NCI-H1105 treated with DMSO at 0.1 percent for 48 hours (cell line): Measurements from ENCODE around the gene C2CD2.

ENCODE experiments used
- DNase-seq: peaks from one replicate; lab custom pipeline; 2025; lab: John Stamatoyannopoulos, UW

C2CD2 gene

DNA sequence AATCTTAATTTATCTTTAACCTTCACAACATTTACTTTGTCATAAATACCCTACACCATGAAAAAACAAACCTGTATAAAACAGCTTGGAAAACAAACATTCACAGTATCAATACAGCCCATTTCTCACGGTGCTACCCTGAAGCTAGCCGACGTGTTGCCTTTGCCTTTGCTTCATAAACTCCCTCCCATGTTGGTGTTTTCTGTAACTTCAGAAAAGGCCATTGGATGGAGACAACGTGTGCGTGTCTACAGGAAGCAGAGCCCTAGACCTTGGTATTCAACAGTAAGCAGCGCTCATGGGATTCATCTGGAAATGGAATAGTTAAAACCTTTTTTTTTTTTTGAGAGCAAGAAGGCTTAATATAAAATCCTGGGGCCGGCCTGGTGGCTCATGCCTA lies 67.5 kb downstream of the C2CD2 start:
- DNase-seq = no peak

DNA sequence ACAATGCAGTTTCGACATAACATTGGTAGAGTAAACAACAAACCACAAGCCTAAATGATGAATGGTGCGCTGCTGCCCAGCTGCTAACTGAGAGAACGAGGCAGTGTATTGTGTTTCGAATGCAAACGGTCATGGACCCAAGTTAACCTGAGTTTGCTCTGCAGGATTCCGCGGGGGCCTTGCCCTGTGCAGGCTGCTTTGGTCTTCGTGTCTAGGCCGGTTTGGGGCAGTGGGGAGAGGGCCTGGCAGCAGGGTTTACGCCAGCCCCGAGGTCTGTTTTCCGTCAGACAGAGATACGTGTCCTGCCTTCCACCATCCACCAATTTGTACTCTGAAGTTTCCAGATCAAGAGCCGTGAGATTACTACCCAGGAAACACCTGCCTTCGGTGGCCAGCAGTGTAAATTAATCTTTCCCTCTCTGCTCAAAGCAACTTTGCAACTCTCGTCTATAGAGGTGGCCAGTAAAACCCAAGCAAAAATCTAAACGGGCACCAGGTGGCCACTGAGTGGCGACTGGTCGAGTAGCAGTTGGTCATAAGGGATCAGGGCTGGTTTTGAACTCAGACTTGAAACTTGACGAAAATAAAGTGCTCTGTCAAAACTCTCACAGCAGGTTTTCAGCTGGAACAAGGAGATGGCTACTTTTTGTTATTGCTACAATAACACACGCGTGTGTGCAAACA lies 68.3 kb downstream of the C2CD2 start:
- DNase-seq = no peak

DNA sequence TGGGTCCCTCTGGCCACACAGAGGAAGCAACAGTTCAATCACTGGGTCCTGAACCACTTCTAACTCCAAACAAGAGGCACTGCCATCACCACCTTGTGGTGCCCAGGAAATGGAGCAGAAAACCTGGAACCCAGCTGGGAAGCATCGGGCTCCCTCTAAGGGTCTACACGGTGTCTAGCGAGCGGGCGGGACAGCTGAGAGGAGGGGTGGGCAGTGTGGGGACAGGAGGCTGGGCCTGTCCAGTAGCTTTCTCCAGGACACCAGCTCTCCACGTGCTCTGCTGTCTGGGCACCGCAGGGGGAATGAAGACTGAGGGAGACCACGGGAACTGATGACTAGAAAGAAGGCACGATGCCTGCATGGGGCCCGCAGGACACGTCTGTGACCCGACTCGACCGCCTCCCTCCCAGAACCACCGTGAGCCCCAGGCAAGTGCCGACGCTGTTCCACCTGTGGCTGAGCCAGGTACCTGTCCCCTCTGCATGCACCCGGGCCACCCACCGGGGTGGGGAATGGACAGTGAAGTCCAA lies 69.3 kb downstream of the C2CD2 start:
- no peak for DNase-seq

DNA sequence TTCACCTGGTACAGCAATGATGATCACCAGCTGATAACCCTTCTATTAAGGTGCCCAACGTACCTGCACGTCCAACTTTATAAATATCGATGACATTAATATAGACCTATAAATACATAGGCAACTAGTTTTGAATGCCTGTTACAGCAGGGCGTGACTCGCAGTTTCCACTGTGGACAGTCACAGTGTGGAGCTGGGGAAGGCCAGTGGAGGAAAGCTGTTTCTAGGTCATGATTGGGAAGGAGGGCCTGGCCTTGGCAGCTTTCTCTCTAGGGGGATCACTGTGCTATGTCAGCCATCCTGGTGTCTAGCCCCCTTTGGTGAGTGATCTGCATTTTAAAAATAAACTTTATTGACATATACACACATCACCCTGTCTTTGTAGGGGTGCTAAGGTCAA lies 70.2 kb downstream of the C2CD2 start:
- no peak for DNase-seq

DNA sequence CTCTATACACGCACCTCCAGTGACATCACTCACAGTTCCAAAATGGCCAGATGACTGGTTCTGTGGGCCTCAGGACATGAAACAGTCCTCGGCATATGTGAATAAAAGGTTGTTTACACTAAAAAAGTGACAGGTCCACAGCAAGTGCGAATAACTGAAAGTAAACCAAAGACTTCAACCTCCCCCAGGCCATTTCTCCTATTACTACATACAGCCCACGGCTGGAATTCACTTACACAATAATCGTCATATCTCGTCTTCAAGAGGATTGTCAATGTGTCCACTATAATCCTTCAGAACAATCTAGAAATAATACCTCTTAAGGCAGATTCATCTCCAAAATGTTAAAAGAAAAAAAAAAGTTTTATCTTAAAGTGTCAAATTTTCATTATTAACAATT lies 72.8 kb downstream of the C2CD2 start:
- DNase-seq = no peak

DNA sequence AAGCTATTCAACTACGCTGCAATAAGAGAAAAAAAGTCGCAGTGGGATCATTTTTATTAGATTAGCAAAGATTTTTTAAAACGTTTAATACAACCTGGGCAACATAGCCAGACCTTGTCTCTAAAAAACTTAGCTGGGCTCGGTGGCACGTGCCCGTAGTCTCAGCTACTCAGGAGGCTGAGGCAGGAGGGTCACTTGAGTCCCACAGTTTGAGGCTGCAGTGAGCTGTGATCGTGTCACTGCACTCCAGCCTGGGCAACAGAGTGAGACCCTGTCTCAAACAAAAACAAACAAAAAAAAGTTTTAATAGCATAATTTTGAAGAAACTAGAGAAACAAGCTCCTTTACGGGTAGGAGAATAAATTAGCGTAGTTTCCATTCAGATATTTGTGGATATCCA lies 73.7 kb downstream of the C2CD2 start:
- DNase-seq = no peak

DNA sequence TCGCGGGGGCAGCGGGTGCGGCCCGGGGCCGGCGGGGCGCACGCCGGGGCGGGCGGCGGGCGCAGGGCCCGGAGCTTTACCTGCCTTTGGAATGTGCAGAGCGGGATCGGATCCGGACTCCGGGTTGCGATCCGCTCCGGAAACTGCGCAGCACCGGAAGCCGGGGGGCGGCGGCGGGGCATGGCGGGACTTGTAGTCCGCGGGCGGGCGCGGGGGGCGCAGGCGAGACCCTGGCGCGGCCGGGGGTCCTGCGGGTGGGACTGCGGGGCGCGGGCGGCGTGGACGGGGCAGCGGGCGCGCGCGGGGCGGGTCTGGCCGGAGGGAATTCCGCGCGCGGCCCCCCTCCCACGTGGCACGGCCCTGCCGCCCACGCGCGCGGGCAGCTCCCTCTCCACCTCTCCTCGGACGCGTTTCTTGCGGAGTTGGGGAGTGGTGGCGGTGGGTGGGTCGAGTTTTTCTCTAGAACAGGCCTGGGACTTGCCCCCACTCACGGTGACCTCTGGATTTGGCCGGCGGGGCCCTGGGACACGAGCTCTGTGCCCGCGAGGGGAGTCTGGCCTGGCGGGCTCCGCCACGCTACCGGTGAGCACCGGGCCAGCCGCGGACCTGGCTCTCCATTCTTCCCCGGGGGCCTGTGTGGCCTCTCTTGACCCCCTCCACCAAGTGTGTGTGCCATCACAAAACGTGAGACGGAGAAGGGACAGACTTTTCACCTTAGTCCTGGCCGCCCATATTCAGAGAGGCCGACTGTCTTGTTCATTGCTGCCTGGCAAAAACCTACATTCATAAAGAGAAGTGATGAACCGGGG lies 74.4 kb downstream of the C2CD2 start, which contains the start of gene PRDM15:
Gene PRDM15 (minus strand): TSS at position 155 of the 809 bp plus-strand sequence. CDS start 18,981 bp downstream, outside the sequence.
- peak; percentile 75 for DNase-seq

DNA sequence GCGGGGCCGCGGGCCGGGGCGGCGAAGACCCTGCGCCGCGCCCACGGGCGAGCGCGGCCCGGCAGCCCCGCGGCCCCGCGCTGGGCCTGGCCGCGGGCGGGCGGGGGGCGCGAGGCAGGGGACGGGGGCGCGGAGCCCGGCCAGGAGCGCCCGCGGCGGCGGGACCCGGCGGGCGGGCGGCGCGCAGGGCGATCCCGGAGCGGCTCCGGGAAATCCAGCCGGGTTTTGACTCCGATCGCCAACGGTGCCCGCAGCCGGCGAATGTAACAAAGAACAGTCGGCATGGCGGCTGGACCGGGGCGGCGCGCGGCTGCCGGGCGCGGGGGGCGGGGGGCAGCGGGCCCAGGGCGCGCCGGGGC lies 75.0 kb downstream of the C2CD2 start:
- DNase-seq = peak; percentile 75

DNA sequence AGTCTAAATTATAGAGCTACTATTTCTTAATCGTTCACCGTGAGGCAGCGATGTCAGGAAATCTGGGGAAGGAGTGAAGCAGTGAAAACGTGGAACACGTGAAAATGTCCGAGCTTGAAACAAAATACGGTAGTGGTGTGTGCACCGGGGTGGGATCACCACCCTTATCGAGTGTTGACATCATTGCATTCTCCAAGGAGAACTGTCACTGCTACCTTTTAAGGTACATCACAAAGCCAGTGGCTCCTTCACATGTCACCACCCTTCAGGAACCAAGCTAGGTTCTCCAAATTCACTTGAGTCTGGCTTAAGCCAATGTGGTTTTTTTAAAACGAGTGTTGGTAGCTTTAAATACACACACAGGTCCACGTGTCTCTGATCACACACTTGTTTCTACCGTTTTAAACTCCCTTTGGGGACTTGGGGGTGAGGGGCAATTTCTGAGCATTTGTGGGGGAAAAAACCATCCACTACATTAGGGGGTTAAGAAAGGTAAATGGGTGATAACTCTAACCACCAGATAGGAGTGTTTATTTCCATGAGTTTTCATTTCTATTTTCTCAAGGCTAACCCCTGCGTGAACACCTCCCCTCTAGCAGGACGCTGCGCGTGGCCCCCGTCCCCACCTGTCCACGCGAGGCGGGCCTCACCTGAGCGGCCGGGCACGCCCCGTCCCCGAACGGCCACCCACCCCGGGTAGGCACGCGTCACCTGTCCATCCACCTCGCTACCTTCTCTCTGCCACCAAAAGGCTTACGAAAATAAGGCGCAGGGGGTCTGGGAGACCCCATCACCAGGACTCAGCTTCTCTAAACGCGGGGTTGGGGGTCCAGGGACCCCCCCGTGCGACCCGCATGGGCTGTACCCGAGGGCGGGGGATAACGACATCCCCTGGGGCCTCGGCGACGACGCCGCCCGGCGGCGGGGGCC lies 75.7 kb downstream of the C2CD2 start:
- peak; percentile 28 for DNase-seq

DNA sequence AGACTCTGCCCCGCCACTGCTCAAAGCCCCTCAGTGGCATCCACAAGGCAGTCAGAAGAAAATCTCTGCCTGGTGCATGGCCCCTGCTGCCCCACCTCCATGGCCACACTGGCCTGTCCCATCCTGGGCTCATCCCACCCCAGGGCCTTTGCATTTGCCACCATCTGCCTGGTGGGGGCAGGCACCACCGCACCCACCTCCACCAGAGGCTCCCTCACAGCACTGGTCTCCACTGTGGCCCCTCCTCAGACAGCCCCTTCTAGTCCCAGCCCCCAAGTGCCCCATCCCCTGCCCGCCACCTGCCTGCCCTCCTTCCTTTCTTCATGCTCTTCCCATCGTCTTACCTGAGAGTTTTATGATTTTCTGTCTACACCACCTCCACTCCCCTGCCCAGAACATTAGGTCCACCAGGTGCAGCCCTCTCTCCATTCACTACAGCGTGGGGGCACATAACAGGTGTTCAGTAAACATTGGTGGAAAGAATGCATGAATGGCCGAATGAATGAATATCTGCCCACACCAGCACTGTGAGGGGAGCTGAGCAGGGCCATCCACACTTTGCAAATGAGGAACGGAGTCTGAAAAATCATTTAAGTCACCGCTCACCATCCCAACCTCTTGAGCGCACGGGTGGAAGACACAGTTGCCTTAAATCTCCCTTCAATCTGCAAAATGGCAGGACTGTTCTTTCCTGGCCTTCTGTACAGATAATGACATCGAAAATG lies 76.7 kb downstream of the C2CD2 start:
- no peak for DNase-seq

DNA sequence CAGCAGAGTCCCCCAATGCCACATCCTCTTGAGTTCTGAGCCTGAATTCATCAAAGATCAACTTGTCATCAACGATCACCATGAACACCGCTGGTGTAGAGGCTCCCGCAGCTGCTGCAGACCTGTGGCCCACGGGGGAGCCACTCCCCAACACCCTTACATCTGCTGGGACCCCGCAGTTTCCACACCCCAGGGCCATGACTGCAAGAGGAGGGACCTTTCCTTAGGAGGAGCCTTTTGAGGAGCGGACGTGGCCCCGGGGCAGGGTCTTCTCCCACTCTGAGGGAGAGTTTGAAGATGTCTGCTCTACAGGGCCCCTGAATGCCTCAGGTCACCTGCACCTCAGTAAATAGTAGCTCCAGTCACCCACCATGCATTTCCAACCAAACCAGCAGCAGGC lies 77.4 kb downstream of the C2CD2 start:
- DNase-seq = no peak

DNA sequence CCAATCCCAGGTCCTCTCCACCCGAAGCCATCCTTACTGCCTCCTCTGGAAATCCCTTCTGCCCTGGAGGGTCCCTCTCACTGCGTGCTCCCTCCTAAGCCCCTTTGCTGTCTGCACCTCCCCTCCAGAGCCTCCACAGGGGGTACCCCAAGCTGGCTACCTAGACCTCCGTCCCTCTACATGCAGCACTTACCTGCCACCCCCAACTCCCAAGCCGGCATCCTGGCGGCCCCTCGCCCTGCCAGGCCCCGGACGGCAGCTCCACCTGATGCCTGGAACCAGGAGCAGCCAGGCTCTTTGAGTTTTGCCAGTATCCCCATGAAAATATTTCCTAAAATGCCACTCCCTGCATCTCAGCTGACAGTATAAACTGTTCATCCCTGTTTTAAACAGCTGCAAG lies 78.7 kb downstream of the C2CD2 start:
- DNase-seq = no peak

DNA sequence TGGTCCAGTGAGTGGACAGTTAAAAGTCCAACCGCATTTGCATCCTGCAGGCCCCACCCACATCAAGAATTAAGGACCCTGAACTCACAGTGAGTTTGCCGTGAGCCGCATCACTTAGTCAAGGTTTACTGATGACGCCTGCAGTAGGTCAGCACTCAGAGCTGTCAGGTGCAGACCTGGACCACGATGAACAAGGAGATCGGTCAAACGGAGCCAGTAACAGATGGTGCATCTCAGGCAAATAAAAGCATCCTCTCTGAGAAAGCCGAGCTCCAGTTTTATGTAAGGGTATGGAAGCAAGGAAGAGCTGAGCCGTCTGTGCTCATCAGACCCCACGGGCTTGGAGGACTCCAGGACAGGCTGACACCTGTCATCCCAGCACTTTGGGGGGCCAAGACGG lies 79.2 kb downstream of the C2CD2 start:
- DNase-seq = no peak

DNA sequence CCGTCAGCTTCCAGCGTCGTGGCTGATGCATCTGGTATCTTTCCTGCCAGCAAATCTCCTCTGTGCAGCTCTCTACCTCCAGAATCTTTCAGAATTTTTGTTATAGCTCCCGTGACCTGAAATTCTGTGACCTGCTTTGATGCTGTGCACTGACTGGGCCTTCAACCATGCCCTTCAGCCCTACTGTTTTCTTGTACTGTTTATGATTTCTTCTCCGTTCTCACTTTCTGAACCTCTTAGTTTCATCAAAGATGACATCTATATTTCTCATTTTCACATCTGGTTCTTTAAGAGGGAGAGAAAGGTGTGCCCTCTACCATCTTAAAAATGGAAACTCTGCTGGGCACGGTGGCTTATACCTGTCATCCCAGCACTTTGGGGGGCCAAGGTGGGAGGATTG lies 80.4 kb downstream of the C2CD2 start:
- no peak for DNase-seq

DNA sequence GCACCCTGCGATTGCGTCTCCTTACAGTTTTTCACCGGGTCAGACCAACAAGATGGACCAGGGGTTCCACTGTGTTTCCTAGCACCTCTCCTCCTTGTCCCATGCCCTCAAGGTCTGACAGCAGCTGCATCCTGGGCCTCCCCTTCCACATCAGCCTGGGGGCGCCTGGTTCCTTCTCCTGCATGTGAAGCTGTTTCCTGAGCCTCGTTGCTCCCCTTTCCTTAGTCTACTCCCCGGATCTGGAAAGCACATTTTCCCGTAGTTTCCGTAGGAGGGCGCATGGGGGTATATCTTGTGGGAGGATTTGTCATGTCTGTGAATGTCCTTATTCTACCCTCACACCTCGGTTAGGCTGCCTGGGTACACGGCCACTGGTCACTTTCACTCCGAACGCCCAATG lies 80.8 kb downstream of the C2CD2 start:
- no peak for DNase-seq

DNA sequence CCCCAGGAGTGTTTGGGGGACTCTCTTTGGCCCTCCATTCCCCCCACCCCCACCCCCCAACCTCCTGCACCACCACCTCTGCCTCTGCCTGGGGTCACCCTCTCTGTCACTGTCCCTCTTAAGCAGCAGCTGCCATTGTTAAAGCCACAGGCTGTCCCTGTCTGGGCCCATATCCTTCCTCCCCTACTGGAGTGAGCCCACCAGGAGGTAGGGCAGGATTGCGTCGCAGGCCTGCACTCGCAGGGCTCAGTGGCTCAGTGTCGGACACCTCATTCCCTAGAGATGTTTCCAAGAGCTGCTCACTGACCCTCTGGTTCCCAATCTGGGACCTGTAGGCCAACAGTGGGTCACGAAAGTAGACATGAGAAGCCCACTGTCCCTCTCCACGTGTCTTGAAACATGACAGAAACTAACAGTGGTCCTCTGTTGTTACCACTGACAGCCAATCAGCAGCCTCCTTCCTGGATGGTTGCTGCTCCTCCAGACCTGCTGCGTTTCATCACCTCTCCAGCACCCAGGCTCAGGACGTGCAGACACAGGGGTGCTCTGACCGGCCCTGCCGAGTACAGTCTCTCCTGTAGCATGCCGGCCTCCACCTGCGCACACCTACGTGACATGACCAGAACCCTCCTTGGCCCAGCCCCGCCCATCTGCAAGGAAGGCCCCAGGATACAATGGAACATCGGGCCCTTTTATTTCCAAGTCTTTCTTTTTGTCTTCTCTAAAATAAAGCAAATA lies 82.4 kb downstream of the C2CD2 start:
- DNase-seq = no peak

DNA sequence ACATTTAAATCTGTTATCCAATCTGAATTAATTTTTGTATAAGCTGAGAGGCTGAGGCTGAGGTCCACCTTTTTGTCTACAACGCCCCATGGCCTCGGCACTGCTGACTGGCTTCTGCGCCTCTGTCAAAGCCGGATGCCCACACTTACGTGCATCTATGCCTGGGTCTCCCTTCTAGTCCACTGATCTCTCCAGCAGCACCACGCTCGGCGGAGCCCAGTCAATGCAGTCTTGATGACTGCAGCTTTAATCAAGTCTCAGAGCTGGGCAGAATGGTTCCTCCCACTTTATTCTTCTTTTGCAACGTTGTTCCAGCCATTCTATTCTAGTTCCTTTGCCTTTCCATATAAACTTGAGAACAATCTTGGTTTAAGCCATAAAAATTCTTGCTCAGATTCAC lies 84.0 kb downstream of the C2CD2 start:
- DNase-seq = no peak

DNA sequence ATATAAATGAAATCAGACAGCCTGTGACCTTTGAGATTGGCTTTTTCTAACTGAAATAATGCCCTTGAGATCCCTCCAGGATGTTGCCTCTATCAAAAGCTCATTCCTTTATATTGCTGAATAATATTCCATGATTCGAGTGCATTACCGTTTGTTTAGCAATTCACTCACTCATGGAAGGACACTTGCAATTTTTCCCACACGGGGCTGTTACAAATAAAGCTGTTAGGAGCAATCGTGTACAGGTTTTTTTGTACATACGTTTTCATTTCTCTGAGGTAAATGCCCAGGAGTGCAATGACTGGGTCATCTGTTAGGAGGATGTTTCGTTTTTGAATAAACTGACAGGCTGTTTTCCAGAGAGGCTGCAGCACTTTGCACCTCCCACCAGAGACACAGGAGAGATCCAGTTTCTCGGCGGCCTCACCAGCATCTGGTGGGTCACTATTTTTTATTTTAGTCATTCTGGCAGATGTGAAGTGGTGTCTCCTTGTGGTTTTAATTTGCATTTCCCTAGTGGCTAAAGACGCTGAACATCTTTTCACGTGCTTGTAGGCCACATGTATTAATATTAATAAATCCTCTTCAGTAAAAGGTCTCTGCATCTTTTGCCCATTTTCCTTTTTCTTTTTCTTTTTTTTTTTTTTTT lies 85.6 kb downstream of the C2CD2 start:
- DNase-seq = no peak

DNA sequence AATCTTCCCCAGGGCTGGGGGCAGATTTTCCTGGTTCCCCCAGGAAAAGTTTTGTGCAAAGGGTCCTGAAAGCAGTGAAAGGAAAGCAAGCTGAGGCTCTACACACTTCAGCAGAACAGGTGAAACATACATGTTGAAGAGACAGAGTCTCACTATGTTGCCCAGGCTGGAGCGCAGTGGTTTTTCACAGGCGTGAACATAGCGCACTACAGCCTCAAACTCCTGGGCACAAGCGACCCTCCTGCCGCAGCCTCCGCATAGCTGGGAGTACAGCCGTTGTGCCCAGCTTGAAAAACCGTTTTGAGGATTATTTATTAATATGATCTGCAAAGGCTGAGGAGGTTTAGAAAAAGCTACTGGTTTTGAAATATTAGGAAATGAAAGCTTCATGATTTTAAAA lies 86.5 kb downstream of the C2CD2 start:
- no peak for DNase-seq

DNA sequence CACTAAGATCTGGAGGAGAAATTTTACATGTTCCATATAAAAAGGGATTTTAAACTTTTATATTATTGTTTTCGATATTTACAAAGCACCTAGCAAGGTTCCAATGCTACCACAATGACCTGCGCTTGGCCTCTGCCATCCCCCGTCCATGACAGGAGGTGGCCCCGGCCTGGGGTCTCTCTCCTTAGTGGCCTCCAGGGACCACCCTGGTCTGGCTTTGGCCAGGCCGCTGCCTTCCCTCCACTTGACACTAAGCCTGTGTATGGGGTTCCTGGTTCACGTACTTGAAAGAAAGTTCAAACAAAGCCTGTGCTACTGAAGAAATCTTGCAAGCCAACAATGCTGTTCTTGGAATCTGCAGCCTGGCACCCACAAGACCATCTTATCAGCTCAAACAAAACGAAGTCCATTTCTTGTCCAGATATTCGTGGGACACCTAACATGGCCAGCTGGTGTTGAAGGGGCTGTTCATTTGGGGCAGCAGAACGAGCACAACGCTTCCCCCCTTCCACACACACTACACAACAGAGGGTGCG lies 87.5 kb downstream of the C2CD2 start:
- no peak for DNase-seq
